Esophagus muscularis mucosa (tissue), 4 donors: ENCODE data around the gene LAMA3. TPM values are rescaled to one million over a fixed set of nuclear protein-coding genes. Genes with fewer than 3 reads are reported as not detected.

Source experiments
- DNase-seq: peaks from one replicate; pipeline ENCODE4 v3.0.0-alpha.2; 2017; ENCODE audit errors: extremely low spot score
- H3K27ac ChIP-seq, 4 donors: fragments of 200-600 bp; sonication (generic); replicated peaks in 1 of 4; 1 replicate in 3 of 4; 2 replicates in 1 of 4; pipeline ENCODE4 v1.5.1; 2016 to 2019; ENCODE audit warnings: mild to moderate bottlenecking in 1 of 4
- H3K27me3 ChIP-seq, 4 donors: fragments of 200-600 bp; sonication (generic); one replicate each; pipeline versions ENCODE4 v1.5.1 to v1.6.0; 2016 to 2019
- H3K36me3 ChIP-seq, 4 donors: fragments of 200-600 bp; sonication (generic); one replicate each; pipeline ENCODE4 v1.5.1; 2016 to 2019
- H3K4me1 ChIP-seq, 4 donors: fragments of 200-600 bp; sonication (generic); one replicate each; pipeline ENCODE4 v1.5.1; 2016 to 2019
- H3K4me3 ChIP-seq, 4 donors: fragments of 200-600 bp; sonication (generic); 1 replicate in 2 of 4; 2 replicates in 2 of 4; pipeline ENCODE4 v1.5.1; 2016 to 2019; ENCODE audit warnings: mild to moderate bottlenecking in 4 of 4, moderate library complexity in 1 of 4
- H3K9me3 ChIP-seq, 4 donors: fragments of 200-600 bp; sonication (generic); 1 replicate in 3 of 4; 2 replicates in 1 of 4; pipeline ENCODE4 v1.5.1; 2016 to 2019
- CTCF ChIP-seq, 3 experiments: fragments of 200-600 bp in 2 of 3; fragments of 450-650 bp in 1 of 3; sonication (generic) in 2 of 3; IDR thresholded peaks; one replicate each; pipeline ENCODE4 v1.5.1; 2017 to 2019; ENCODE audit warnings: antibody characterized with exemption in 3 of 3, mild to moderate bottlenecking in 2 of 3, moderate library complexity in 1 of 3
- EP300 ChIP-seq: sonication (generic); formaldehyde crosslinking; IDR thresholded peaks from one replicate; pipeline ENCODE4 v1.6.1; 2017; ENCODE audit warnings: antibody characterized with exemption
- POLR2A ChIP-seq: fragments of 450-650 bp; IDR thresholded peaks from one replicate; pipeline ENCODE4 v1.6.1; 2017; ENCODE audit warnings: antibody characterized with exemption, moderate library complexity, mild to moderate bottlenecking, low read depth
- POLR2AphosphoS5 ChIP-seq, 2 donors: sonication (generic); formaldehyde crosslinking; IDR thresholded peaks; one replicate each; pipeline ENCODE4 v1.6.1; 2017; ENCODE audit warnings: antibody characterized with exemption in 2 of 2
- WGBS: methylation state at CpG from one replicate; pipeline ENCODE4 v1.1.5; 2018; 5-methylcytosine and 5-hydroxymethylcytosine counted together
- intact Hi-C: fragments of 100-400 bp; cut with DNase I; formaldehyde crosslinking; loops from one replicate; pipeline ENCODE4 v1.15.1; 2023
- total RNA-seq, 4 donors: library from RNA; depleted of rRNA; stranded (reverse); fragments of >200 nt; gene quantifications; one replicate each; pipeline versions ENCODE4 v1.1.0 to v1.2.1, GENCODE V29; 2016

Gene LAMA3
- total RNA-seq, 4 donors from 2014 or later: 7.5 to 12.9 (median 11.7) TPM

- DNase-seq: no peak
- H3K4me3 ChIP-seq: no peak overlapping the region
- H3K9me3 ChIP-seq: no peaks in the 10 kb centered on the region
- H3K36me3 ChIP-seq: no peaks in the 10 kb centered on the region
- WGBS: 52% methylated on average over 4 of the region's 4 CpGs
- TF ChIP-seq EP300: no peak
- TF ChIP-seq CTCF (IDR thresholded peaks at IDR 0.05): no peak
- TF ChIP-seq POLR2A: no peak
- no peak for TF ChIP-seq POLR2AphosphoS5 (IDR thresholded peaks at IDR 0.05)
- peaks cover 0 to 5% (median under 1%) of the 10 kb centered on the region in 4 donors for H3K4me1 ChIP-seq
- no peaks in the 10 kb centered on the region for H3K27me3 ChIP-seq
- intact Hi-C loops: no loop called here
- H3K27ac ChIP-seq: no peak overlapping the region
These were observed 20.5 kb upstream of the LAMA3 start for GRCh38 chr18:23668731-23669130.

- H3K27me3 ChIP-seq: no peaks in the 10 kb centered on the region
- DNase-seq: no peak
- peaks cover 0 to 5% (median 0%) of the 10 kb centered on the region in 4 donors for H3K4me1 ChIP-seq
- H3K27ac ChIP-seq: no peak overlapping the region
- WGBS: 80% methylated on average over 8 of the region's 8 CpGs
- H3K36me3 ChIP-seq: no peaks in the 10 kb centered on the region
- no peaks in the 10 kb centered on the region for H3K9me3 ChIP-seq
- TF ChIP-seq POLR2AphosphoS5 (IDR thresholded peaks at IDR 0.05): no peak
- TF ChIP-seq POLR2A: no peak
- TF ChIP-seq CTCF (IDR thresholded peaks at IDR 0.05): no peak
- TF ChIP-seq EP300: no peak
- intact Hi-C loops: no loop called here
- no peak overlapping the region for H3K4me3 ChIP-seq
These were observed 20.0 kb upstream of the LAMA3 start for GRCh38 chr18:23669202-23669766.

GRCh38 chr18:23669804-23670405 lies 19.3 kb upstream of the LAMA3 start:
- no peaks in the 10 kb centered on the region for H3K27me3 ChIP-seq

DNA sequence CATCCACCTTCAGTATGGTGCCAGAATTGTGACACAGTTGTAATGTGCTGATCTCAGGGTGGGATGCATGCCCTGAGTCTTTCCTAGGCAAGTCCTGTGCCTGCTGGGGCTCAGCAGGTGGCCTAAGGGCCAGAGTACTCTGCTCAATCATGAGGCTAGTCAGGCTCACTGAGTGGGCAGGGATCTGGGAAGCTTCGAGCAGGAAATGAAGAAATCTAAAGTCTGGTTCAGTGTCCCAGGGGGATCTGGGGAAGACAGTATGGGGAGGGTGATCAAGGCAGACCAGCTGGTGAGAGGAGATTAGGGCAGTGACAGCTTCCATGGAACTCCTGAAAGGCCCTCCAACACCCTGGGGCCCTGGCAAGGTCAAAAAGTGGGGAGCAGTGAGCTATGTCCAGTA lies 17.7 kb upstream of the LAMA3 start:
- DNase-seq: no peak

More at GRCh38 chr18:23669804-23670405, 19.3 kb upstream of the LAMA3 start:
- H3K4me3 ChIP-seq: no peak overlapping the region
- H3K4me1 ChIP-seq: peaks cover 0 to 5% (median 0%) of the 10 kb centered on the region in 4 donors
- 85% methylated on average over 4 of the region's 4 CpGs for WGBS
- DNase-seq: no peak
- no peaks in the 10 kb centered on the region for H3K9me3 ChIP-seq
- no peak overlapping the region for H3K27ac ChIP-seq
- intact Hi-C loops: no loop called here
- no peaks in the 10 kb centered on the region for H3K36me3 ChIP-seq
- TF ChIP-seq EP300 (no peak), POLR2AphosphoS5 (IDR thresholded peaks at IDR 0.05) (no peak), POLR2A (no peak), CTCF (IDR thresholded peaks at IDR 0.05) (no peak)

More for the DNA sequence above, 17.7 kb upstream of the LAMA3 start:
- no peaks in the 10 kb centered on the region for H3K9me3 ChIP-seq
- H3K36me3 ChIP-seq: no peaks in the 10 kb centered on the region
- 54% methylated on average over 1 of the region's 1 CpG for WGBS
- intact Hi-C loops: no loop called here
- no peak for TF ChIP-seq CTCF (IDR thresholded peaks at IDR 0.05)
- H3K4me3 ChIP-seq: no peak overlapping the region
- no peak overlapping the region for H3K27ac ChIP-seq
- H3K27me3 ChIP-seq: no peaks in the 10 kb centered on the region
- H3K4me1 ChIP-seq: peaks cover 0 to 5% (median 0%) of the 10 kb centered on the region in 4 donors
